T47D (cell line): ENCODE measurements around the gene KCNT2.

Experiments used
- DNase-seq, 2 experiments: peaks; one replicate each; pipeline versions ENCODE4 v3.0.0 to v3.0.0-alpha.2; 2011 to 2012; ENCODE audit warnings: low read depth in 1 of 2, low spot score in 1 of 2
- JUND ChIP-seq: IDR thresholded peaks from 2 replicates; pipeline ENCODE4 v1.6.1; 2012; ENCODE audit warnings: low read depth
- in situ Hi-C: cut with HindIII; loops from 2 replicates; pipeline ENCODE4 v1.10.0; 2016; ENCODE audit warnings: low sequenced_read_pairs, low pct_unique_long_range_greater_than_20kb

KCNT2 gene

GRCh38 chr1:196477262-196477661 is 131.0 kb downstream of the KCNT2 start:
- no peak for TF ChIP-seq JUND
- DNase-seq, result peak in 1 of 2 experiments; percentile 28
- in situ Hi-C loops, result no loop called here

- no peak for DNase-seq
- in situ Hi-C loops, result no loop called here
- no peak for TF ChIP-seq JUND
Measured at GRCh38 chr1:196467230-196467925, 140.9 kb downstream of the KCNT2 start.

GRCh38 chr1:196466654-196467053 is 141.6 kb downstream of the KCNT2 start:
- in situ Hi-C loops, result no loop called here
- TF ChIP-seq JUND, result no peak
- no peak for DNase-seq

DNA sequence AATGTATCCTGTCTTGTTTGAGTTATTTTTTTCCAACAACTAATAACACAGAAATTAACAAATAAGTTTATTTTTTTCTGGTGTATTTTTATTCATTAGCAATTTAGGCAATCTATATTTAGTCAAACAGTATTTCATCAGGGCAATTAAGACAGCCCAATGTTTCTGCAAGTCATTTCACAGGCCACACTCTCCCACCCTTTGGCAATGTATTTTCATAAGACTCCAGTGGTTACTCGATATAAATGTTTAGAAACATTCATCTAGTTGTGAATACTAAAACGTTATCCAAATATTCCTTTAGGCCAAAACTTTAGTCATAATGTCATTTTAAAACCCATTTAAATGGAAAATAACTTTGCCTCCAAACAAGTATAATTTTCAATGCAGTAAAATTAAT is 142.1 kb downstream of the KCNT2 start:
- no peak for TF ChIP-seq JUND
- in situ Hi-C loops, result no loop called here
- no peak for DNase-seq

GRCh38 chr1:196464480-196464941 is 143.7 kb downstream of the KCNT2 start:
- TF ChIP-seq JUND, result no peak
- in situ Hi-C loops, result no loop called here
- DNase-seq, result peak in 1 of 2 experiments; percentile 11

DNA sequence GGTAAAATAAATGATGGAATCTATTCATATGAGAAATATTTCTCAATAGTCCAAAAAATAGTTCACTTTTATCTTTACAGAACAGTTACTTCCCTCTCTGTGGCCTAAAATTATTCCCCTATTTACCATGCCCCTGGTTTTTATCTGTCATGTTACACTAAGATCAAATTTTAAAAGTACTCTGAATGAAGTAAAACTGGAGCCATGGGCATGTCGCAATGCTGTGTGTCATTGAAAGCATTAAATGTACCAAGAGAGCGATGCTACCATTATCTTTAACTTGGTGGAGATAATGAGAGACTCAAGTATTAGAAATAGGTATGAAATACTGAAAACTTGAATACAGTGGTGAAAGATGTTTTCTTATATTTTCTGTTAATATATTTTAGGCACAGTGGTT is 146.2 kb downstream of the KCNT2 start:
- no peak for TF ChIP-seq JUND
- no peak for DNase-seq
- in situ Hi-C loops, result no loop called here

DNA sequence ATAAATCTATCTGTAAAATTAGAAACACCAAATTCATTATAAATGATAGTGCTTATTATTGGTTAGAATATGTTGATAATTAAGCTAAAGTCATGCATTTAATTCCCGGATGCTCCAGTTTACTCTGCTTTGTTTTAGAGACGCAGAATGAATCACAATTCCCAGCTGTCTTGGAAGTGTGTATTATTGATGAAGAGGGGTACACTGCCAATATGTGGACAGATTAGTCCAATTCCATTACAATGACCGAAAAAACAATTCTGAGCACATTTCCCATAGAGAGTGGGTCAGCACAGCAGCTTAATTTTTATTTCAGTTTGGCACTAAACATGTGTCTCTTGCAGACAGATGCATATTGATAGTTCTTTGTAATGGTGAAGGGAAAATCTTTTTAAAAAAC is 146.7 kb downstream of the KCNT2 start:
- in situ Hi-C loops, result no loop called here
- TF ChIP-seq JUND, result no peak
- no peak for DNase-seq

DNA sequence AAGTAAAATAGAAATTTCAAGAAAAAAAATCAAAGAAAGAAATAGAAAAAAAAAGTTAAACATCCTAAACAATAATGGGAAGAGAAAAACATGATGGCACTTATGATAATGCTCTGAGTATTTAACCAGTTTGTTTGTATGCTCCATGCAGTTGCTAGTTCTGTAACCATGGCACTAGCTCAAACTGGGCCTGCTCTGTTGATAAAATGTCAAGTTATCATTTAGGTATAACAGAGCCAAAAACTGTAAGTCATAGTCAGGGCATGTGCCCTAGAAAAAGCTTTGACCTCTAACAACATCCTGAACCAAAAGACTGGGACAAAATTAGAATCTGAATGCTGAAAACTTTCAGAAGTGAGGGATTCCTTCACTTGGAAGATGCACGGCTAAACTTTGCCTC is 148.9 kb downstream of the KCNT2 start:
- no peak for TF ChIP-seq JUND
- no peak for DNase-seq
- in situ Hi-C loops, result no loop called here

GRCh38 chr1:196454792-196455191 is 153.4 kb downstream of the KCNT2 start:
- TF ChIP-seq JUND, result no peak
- DNase-seq, result no peak
- in situ Hi-C loops, result no loop called here

GRCh38 chr1:196451103-196451502 is 157.1 kb downstream of the KCNT2 start:
- in situ Hi-C loops, result no loop called here
- no peak for TF ChIP-seq JUND
- no peak for DNase-seq

DNA sequence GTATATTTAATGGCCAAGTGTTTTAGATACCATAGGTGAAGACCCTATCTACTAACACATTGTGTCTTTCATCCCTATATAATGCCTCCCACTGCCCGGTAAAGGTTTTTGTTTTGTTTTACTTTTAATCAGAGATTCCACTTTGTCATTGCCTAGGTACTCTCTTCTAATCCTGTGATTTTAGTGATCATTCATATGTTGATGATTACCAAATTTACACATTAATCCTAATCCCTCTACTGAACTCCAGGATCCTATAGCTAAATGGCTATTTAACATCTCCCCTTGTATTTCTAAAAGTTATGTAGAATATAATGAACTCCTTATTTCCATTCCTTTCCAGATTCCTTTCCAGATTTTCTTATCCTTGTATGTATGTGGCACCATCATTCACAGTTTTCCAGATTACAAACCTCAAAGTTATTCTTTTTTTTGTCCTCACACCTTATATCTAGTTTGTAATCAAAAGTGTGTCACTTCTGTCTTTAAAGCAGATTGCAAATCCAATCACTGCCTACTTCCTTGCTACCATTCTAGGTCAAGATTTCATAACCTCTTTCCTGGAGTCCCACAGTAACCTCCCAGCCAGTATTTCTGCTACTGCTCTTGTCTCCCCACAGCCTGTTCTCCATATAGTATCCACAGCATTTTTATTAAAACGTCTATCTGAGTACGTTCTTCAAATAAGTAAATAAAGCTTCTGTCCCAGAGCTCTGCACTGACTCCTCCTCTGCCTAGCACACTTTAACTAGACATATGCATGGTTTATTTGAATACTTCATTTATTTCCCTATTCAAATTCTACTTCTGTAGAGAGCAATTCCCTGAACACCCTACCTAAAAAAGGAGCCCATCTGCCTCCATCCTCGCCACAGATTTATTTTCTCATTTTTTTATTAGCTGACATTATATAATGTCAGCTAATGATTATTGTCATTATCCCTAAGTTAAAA is 157.8 kb downstream of the KCNT2 start:
- no peak for DNase-seq
- no peak for TF ChIP-seq JUND
- in situ Hi-C loops, result no loop called here

- in situ Hi-C loops, result no loop called here
- no peak for TF ChIP-seq JUND
- no peak for DNase-seq
Measured at GRCh38 chr1:196449460-196449859, 158.8 kb downstream of the KCNT2 start.

DNA sequence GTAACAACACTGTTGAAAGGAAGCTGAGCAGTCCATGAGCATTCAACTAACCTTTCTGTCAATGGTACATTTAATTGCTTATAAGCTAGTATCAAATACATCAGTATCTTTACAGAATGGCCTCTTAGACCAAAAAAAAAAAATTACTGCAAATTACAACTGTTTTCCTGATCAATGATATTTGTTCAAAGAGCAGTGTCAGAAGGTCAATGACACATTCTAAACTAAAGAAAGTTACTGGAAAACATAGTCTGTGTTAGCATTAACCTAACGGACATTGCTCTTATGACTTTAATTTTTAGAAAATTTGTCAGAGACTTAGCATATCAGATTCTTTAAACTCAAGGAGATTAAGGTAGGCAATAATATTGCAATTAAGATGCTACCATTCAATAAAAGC is 162.5 kb downstream of the KCNT2 start:
- DNase-seq, result no peak
- TF ChIP-seq JUND, result no peak
- in situ Hi-C loops, result no loop called here
